ENCODE data around the gene CCDC137. TPM values are rescaled to one million over a fixed set of nuclear protein-coding genes. Genes with fewer than 3 reads are reported as not detected.

The CCDC137 gene
- total and polyA plus RNA-seq, 2 of the 13 experiments (the other 11 are each of a cell fraction or from before 2014, with no cell fraction given), result 14.6 to 39.1 TPM

DNA sequence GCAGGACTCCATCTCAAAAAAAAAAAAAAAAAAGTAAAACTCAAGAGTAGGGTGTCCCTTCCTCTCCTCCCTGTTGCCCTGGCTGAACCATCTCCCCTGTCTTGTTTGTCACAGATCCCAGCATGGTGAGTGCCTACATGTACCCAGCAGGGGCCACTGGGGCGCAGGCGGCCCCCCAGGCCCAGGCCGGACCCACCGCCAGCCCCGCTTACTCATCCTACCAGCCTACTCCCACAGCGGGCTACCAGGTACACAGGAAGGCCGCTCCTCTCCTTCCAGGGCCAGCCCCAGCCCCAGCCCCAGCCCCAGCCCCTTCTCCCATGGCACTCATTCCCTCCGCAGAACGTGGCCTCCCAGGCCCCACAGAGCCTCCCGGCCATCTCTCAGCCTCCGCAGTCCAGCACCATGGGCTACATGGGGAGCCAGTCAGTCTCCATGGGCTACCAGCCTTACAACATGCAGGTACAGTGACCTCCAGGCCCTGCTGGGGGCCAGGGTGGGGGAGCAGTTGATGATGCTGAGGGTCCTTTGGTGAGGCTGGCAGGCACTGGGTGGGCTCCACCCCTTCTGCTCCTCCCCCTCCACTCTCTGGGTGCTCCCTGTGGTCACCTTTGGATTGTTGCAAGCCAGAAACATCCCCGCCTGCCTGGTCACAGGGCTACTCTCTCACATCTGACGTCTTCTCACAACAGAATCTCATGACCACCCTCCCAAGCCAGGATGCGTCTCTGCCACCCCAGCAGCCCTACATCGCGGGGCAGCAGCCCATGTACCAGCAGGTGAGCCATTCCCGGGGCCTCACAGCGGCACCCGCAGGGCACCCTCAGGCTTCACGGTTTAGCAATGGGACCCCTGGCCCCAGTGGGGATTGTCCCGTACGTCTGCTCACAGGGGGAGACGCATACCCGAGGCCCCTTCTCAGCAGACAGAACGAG lies 34.1 kb downstream of the CCDC137 start (continued):
- TF ChIP-seq, protein P1, sequence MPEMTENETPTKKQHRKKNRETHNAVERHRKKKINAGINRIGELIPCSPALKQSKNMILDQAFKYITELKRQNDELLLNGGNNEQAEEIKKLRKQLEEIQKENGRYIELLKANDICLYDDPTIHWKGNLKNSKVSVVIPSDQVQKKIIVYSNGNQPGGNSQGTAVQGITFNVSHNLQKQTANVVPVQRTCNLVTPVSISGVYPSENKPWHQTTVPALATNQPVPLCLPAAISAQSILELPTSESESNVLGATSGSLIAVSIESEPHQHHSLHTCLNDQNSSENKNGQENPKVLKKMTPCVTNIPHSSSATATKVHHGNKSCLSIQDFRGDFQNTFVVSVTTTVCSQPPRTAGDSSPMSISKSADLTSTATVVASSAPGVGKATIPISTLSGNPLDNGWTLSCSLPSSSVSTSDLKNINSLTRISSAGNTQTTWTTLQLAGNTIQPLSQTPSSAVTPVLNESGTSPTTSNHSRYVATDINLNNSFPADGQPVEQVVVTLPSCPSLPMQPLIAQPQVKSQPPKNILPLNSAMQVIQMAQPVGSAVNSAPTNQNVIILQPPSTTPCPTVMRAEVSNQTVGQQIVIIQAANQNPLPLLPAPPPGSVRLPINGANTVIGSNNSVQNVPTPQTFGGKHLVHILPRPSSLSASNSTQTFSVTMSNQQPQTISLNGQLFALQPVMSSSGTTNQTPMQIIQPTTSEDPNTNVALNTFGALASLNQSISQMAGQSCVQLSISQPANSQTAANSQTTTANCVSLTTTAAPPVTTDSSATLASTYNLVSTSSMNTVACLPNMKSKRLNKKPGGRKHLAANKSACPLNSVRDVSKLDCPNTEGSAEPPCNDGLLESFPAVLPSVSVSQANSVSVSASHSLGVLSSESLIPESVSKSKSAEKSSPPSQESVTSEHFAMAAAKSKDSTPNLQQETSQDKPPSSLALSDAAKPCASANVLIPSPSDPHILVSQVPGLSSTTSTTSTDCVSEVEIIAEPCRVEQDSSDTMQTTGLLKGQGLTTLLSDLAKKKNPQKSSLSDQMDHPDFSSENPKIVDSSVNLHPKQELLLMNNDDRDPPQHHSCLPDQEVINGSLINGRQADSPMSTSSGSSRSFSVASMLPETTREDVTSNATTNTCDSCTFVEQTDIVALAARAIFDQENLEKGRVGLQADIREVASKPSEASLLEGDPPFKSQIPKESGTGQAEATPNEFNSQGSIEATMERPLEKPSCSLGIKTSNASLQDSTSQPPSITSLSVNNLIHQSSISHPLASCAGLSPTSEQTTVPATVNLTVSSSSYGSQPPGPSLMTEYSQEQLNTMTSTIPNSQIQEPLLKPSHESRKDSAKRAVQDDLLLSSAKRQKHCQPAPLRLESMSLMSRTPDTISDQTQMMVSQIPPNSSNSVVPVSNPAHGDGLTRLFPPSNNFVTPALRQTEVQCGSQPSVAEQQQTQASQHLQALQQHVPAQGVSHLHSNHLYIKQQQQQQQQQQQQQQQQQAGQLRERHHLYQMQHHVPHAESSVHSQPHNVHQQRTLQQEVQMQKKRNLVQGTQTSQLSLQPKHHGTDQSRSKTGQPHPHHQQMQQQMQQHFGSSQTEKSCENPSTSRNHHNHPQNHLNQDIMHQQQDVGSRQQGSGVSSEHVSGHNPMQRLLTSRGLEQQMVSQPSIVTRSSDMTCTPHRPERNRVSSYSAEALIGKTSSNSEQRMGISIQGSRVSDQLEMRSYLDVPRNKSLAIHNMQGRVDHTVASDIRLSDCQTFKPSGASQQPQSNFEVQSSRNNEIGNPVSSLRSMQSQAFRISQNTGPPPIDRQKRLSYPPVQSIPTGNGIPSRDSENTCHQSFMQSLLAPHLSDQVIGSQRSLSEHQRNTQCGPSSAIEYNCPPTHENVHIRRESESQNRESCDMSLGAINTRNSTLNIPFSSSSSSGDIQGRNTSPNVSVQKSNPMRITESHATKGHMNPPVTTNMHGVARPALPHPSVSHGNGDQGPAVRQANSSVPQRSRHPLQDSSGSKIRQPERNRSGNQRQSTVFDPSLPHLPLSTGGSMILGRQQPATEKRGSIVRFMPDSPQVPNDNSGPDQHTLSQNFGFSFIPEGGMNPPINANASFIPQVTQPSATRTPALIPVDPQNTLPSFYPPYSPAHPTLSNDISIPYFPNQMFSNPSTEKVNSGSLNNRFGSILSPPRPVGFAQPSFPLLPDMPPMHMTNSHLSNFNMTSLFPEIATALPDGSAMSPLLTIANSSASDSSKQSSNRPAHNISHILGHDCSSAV (CRISPR knock-in tag; IDR thresholded peaks at IDR 0.05; ENCODE audit: borderline replicate concordance), result no peak
- TF ChIP-seq ZNF333 (CRISPR knock-in tag; IDR thresholded peaks at IDR 0.05; ENCODE audit: borderline replicate concordance), result no peak
- no peak for TF ChIP-seq ZNF749 (CRISPR knock-in tag; IDR thresholded peaks at IDR 0.05; ENCODE audit: borderline replicate concordance)
- no peak for TF ChIP-seq ZMYM3 (CRISPR knock-in tag; IDR thresholded peaks at IDR 0.05)
- no peak for TF ChIP-seq ZNF841 (CRISPR knock-in tag; IDR thresholded peaks at IDR 0.05; ENCODE audit: borderline replicate concordance)
- no peak for TF ChIP-seq ZNF234 (CRISPR knock-in tag; conservative IDR thresholded peaks at IDR 0.05)
- no peak for TF ChIP-seq ZNF670 (CRISPR knock-in tag; IDR thresholded peaks at IDR 0.05; ENCODE audit: borderline replicate concordance)
- no peak for TF ChIP-seq ZFP90 (CRISPR knock-in tag; IDR thresholded peaks at IDR 0.05; ENCODE audit: borderline replicate concordance)
- no peak for TF ChIP-seq HCFC1 (IDR thresholded peaks at IDR 0.05; ENCODE audit: low read depth, low read length)
- TF ChIP-seq KDM2A (CRISPR knock-in tag; IDR thresholded peaks at IDR 0.05; ENCODE audit: borderline replicate concordance, low read depth), result no peak
- TF ChIP-seq ZGPAT (CRISPR knock-in tag; IDR thresholded peaks at IDR 0.05), result no peak
